NCI-H345 (cell line): ENCODE results near the gene CD151.

ENCODE experiments used
- DNase-seq: peaks from one replicate; lab custom pipeline; 2025; lab: John Stamatoyannopoulos, UW

CD151 gene

GRCh38 chr11:829176-829846, 3.4 kb upstream of the CD151 start:
- no peak for DNase-seq

GRCh38 chr11:829847-830294, 2.9 kb upstream of the CD151 start:
- DNase-seq, result no peak

- peak; percentile 88 for DNase-seq
These were observed 2.2 kb upstream of the CD151 start for GRCh38 chr11:830295-831117.

DNA sequence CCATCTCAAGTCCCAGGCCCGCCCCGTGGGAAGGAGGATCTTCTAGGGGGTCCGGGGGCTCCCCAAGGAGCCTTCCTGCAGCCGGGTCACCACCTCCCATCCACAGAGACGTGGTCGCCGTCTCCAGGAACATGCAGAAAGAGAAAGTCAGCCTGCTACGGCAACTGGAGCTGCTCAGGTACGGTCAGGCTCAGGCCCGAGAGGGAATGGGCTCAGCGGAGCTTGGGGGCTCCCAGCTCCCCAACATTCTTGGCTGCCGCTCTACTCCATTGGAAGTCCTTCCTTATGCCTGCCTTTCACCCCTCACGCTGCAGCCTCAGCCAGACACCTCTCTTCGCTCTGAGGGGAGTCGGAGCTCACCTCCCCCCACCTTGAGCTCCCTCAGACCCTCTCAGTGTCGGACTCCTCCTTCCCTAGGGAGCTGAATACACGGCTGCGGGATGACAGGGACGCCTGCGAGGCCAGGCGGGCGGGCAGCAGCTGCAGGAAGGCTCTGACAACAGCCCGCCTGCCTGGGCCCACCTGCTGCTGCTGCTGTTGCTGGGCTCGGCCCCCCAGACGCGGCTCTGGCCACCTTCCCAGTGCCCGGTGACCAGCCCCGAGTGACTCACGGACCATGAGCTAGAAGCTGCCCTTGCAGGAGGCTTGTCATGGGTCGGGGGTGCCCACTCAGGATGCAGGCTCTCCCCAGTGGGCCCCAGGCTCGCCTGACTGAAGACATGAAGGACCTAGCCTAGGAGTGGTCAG, 1.5 kb upstream of the CD151 start:
- DNase-seq, result no peak

DNA sequence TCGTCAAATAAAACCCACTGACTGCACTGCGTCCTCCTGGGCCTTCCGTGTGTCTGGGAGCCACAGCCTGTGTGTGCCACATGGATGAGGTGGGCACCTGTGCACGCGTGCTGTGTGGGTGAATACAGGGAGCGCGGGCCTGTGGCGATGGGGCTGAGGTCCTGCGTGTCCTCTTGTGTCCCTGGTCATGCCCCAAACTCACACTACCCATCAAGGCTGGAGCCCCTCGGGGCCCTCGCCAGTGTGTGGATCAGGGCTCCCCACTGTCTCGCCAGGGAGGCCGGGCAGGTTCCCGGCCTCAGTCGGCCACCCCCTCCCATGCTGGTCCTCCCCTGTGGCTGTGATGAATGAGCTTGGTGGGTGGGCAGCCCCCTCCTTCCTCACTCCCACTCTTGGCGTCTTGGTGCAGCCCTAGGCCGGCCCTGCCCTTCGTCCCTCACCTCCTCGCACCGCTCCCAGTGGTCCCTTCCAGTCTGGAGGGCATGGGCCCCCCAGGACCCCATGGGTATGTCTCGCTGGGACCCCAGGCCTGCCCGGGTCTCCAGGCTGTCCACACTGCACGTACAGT, 707 bp upstream of the CD151 start:
- DNase-seq, result no peak

DNA sequence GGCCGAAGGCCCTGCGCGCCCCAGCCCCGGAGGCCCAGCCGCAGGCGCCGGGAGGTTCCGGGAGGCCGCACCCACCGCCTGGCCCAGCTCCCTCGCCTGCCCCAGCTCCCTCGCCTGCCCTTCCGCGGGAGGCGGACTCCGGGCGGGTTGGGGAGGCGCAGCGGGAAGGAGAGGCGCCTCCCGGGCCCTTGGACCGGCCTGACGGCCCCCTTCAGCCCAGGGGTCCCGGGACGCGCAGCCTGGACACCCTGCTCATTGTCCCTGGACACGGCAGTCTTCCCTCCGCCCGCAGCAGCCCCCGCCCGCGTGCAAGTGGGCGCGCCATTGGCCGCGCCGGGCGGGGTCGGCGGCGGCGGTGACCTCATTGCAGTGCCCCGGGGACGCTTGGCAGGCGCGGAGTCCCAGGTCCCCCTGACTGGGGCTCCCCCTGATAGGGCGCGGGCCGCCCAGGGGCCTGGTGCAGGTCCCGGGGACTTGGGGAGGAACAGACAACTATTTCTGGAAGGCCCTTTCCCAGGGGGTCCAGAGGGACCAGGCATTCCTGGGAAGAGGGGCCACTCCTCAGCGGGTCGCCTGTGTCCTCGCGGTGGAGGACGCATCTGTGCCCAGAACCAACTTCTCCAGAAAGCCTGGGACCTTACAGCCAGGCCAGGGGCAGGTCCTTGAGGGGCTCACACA, 501 bp downstream of the CD151 start:
- peak; percentile 59 for DNase-seq

- no peak for DNase-seq
These were observed 1.1 kb downstream of the CD151 start for GRCh38 chr11:833849-834311.

GRCh38 chr11:834371-835316, 1.9 kb downstream of the CD151 start:
- no peak for DNase-seq

DNA sequence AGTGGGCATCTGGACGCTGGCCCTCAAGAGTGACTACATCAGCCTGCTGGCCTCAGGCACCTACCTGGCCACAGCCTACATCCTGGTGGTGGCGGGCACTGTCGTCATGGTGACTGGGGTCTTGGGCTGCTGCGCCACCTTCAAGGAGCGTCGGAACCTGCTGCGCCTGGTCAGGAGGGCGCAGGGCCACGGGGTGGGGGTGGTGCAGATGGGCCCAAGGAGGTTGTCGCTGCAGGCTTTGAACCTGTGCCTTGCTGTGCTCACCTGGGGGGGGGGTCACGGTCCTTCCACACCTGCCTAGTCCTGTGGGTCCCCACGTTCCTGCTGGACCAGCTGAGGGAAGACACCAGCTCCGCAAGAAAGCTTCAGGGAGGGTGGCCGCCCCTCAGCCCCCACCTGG, 3.5 kb downstream of the CD151 start:
- DNase-seq, result no peak

GRCh38 chr11:836700-837099, 3.9 kb downstream of the CD151 start:
- no peak for DNase-seq

DNA sequence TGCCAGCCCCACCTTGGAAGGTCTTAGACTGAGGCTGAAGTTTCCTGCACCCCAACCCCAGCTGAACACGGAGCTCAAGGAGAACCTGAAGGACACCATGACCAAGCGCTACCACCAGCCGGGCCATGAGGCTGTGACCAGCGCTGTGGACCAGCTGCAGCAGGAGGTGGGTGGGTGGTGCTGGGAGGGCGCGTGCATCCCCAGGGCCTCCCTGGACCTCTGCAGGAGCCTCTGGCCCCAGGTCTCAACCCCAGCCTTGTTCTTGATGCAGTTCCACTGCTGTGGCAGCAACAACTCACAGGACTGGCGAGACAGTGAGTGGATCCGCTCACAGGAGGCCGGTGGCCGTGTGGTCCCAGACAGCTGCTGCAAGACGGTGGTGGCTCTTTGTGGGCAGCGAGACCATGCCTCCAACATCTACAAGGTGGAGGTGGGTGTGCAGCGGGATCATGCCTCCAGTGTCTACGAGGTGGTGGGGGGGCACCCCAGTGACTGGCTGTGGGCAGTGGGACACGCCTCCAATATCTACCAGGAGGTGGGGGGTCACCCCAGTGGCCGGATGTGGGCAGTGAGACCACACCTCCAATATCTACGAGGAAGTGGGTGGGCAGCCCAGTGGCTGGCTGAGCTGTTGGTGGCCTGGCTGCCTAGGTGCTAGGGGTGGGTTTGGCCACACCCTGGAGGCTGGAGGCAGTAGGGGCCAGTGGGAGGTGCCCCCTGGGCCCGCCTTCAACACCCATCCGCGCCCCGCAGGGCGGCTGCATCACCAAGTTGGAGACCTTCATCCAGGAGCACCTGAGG, 4.6 kb downstream of the CD151 start:
- DNase-seq, result no peak

- no peak for DNase-seq
These were observed 5.2 kb downstream of the CD151 start for GRCh38 chr11:837990-838307.

GRCh38 chr11:838441-839279, 5.9 kb downstream of the CD151 start:
- no peak for DNase-seq

DNA sequence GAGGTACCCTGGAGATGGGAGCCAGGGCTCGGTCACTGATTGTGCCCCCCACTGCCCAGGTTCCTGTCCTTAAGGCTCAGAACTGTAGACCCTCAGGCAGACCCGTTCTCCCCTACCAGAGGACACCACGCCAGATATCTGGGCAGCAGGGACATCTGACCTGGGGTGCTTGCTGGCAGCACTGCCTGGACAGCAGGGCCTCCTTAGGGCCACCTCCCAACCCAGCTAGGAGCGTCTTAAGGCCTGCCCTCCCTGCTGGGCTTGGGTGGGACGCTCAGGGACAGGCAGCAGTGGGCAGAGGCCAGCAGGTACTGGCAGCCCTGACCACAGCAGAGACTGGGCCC, 6.5 kb downstream of the CD151 start:
- DNase-seq, result no peak

DNA sequence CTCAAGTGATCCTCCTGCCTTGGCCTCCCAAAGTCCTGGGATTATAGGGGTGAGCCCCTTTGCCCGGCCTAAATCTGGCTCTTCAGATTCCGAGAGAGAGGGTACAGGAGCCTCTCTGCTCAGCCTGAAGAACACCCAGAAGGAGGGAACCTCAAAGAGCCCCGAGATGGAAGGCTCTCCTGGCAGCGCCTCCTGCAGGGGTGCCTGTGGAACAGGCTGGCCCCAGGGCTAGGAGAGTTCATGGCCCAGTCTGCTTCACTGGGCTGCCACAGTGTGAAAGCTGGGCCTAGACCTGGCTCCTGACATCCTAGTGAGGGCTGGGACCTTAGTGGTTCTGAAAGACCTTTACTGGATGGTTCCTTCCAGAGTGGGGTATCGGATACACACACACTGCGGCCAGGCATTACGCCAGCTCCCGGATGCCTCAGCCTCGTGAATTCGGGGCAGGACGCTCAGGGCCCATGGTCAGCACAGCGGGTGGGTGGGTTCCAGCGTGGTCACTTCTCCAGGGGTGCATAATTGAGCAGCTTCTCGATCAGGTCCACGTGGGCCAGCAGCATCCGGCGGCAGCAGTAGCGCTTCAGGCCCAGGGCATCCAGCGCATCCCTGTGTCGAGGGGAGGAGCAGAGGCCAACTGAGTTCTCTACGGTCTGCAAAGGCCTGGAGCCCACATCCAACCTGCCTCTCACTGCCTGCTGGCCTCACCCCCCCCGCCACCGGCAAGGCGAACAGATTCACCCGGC, 7.3 kb downstream of the CD151 start:
- DNase-seq, result no peak

- DNase-seq, result no peak
These were observed 9.2 kb downstream of the CD151 start for GRCh38 chr11:841981-842369.

DNA sequence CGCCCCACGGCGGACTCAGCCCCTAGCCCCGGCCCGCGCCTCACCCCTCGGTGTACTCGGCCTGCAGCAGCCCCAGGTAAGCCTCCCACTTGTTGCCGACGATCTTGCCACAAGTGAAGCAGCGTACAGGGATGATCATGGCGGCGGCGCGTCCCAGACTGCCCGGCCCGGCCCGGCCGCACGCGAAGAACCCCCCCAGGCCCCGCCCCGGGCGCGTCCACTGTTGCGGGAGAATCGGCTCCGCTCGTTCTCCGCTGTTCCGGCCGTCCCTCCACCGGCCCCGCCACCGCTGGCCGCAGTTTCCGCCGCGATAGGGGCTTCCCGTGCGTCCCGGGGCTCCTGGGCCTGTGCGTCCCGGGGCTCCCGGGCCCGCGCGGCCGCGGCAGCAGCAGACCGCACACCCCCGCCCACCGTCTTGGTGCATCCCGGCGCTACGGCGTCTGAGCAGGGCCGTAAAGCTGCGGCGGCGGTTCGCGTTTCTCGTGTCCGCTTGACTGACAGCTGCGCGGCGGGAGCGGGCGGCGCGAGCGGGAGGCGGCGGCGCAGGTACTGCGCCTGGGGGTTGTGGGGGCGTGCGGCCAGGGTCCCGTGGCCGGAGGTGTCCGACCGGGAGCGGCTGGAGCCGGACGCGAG, 9.7 kb downstream of the CD151 start, which contains the start of the genes POLR2L and TSPAN4:
TSS of gene POLR2L (minus strand) at position 160 of the 633 bp plus-strand sequence. CDS start at position 139, 21 bp downstream.
TSS of gene TSPAN4 (plus strand) at position 483 of the 633 bp plus-strand sequence. CDS start 7,453 bp downstream, outside the sequence.
- peak; percentile 89 for DNase-seq
